IPS-18c (cell line): ENCODE data around the gene SNRK.
A peak's percentile ranks its signal among the peaks of the same experiment; 100 is the strongest.

Source experiments
- H3K4me3 ChIP-seq: 2 replicates; pipeline ENCODE4 v1.7.0; 2013; ENCODE audit warnings: low read depth, mild to moderate bottlenecking, low read length, moderate library complexity; ENCODE audit not compliant: insufficient read depth
- H3K9me3 ChIP-seq: one replicate; pipeline ENCODE4 v1.6.1; 2013; ENCODE audit warnings: mild to moderate bottlenecking, low read length, moderate library complexity; ENCODE audit not compliant: control insufficient read depth, insufficient read depth

SNRK gene

DNA sequence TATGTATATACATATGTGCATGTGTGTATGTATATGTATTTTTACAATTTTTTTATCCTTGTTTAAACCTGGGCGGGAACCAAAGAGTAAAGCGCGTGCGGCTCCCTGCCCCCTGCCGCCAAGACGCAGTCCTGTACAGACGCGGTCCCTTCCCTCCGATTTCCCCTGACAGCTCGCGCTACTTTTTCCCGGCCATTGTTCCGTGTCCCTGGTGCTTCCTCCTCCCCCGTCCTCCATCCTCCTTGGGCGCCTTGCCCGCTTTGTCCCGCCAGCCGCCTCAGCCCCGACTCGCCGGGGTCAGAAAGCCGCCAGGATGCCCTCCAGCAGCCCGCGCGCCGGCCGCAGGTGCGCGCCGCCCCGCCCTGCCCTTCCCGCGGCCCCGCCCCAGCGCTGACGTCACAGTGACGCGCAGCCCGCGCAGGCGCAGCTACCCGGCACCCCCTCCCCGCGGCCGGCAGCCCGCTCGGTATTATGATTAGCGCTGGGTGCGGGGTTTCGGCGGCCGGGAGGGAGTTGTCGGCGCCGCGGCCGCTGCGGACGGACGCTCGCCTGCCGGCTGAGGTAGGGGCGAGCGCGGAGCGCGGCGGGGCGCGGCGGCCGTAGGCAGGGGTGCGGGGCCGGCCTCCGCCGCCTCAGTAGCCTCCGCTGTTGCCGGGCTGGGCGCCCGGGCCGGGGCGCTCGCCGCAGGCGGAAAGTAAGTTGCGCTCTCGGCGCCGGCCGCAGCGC is at the start of gene SNRK:
TSS of gene SNRK (plus strand) at position 426 of the 726 bp plus-strand sequence. CDS start 16,664 bp downstream, outside the sequence.
- Histone ChIP-seq H3K9me3 (no peaks in the 10 kb centered on the region), H3K4me3 (peak within 1 kb of the TSS; percentile 75)

DNA sequence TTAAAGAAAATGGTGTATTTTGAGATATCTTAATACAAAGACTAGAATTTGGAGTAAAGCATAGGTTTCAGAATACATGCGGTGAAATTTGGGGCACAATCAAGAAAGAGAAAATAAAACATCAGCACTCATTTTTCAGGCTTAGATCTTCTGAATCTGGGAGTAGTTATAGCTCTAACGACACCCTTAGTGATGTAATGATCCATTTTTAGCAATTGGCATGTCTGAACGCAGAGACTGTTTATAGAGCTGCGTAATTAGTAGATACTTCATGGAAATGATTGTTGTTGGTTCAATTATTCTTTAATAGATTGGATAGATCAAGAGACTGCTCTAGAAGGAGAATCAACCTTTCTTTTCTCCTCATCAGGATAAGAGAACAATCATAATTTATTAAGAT is 47.5 kb upstream of the SNRK start:
- Histone ChIP-seq H3K4me3 (no peak overlapping the region), H3K9me3 (no peaks in the 10 kb centered on the region)

DNA sequence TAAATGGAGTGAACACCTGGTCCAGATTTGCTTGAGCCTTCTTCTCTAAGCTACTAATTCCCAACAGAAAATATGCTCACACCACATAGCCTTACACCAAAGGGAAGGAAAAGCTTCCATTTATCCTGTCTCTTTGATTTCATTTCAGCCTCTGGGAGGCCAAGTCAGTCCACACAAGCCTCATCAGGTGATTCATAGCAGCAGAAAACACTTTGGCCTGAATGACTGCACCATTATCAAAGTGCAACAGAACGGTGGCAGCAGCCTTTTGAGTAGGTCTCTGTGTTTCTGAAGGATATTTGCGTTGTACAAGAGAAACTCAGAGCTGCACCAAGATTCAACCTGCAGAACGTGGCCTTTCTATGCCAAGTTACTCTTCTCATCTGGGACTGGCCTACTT is 46.6 kb upstream of the SNRK start:
- H3K4me3 ChIP-seq, result no peak overlapping the region
- no peaks in the 10 kb centered on the region for H3K9me3 ChIP-seq

DNA sequence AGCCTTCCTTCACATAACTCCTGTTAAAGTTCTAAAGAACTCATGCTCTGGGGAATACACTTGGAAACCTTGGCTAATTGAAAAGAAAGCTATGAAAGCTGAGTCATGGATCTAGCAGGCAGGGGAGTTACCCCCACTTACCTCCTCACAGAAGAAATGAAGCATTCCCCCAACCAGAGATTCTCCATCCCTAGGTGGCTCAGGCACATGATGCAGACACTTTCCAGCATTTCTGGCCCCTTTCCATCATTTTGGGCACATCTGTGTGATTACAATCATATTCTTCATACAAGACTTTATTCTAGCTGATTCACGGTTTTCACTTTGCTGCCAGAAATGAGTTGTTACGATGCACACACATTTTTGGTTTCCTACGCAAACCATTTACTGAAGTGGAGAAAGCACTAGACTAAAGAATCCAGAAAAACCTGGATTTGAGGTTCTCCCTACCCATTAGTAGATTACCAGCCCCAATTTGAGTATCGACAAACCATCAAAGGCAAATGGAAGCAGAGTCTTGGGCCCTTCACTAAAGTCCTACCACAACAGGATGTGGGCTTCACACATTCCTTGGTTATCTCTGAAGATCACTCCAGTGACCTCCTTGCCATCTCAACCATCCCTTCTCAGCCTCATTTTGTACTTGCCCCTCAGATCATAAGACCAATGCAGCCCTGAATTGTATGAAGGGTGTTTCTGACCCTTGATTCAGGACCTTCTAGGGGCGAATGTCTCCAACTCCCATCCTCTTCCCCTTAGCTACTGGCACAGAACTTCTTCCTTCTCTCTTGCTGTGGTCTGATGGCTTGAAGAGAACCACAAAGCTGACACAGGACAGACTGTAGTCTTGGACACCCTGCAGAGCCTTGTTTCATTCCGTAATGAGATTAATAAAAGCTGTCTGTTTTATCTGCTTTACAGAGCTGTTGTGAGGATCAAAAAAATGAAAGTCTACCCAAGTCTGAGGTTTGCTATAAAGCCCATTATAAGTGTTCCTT is 42.5 kb upstream of the SNRK start:
- H3K9me3 ChIP-seq, result no peaks in the 10 kb centered on the region
- H3K4me3 ChIP-seq, result no peak overlapping the region

DNA sequence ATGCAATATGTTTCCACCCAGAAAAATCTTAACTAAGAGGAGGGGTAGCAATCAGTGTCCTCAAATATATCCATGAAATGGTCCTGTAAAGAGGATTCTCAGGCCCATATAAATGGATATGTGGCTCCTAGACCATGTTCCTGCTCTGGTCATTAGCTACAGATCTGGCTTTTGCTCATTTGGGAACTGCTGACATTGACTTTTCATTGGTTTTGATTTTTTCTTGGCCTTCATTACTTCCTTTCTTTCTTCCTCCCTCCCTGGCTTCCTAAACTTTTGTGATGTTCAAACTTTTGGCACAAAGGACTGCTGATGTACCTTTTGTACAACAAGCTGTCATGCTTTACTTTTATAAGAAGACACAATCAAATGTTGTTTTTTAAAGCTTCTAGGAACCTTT is 41.6 kb upstream of the SNRK start:
- Histone ChIP-seq H3K9me3 (no peaks in the 10 kb centered on the region), H3K4me3 (no peak overlapping the region)

DNA sequence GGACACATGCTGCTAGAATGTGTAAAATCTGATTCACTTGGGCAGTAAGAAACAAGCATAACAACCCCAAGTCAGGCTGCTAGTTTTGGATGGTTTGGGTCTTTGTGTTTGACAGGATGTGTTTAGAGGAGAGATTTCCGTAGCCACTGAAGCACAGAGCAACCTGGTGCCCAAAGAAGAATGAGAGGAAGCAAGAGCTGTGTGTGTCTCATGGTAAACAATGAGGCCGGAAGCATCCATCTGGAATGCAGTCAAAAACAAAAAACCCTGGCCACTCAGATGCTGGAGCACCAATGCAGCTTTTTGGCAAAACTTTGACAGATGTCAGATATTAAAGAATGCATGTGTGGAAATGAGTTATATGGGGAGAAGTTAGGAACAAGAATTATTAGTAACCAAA is 39.4 kb upstream of the SNRK start:
- no peaks in the 10 kb centered on the region for H3K9me3 ChIP-seq
- no peak overlapping the region for H3K4me3 ChIP-seq

DNA sequence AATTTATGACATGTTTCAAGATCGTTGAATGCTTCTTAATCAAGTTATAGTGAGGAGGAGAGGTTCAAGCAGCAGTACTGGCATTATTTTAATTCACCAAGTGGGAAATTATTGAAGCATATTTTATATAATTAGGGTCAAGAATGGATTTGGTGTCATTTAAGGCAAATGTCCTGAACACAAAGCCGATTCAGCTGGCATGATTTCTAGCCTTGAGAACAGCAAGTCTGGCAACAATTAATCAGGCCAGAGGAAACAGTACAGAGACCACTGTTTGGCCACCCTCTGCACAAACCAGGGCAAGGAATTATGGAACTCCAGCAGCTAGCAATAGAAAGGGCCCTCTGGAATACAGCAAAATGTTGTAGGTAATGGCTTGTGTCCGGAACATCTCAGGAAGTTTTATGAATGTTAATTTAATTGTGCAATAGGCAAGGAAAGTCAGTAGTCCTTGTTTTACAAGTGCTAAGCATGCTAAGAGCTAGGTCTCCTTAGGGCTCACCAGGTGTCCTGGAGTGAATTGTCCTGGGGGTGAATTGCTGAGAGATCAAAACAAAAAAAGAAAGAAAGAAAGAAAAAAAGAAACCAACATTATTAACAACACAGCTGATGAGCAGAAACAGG is 38.7 kb upstream of the SNRK start:
- H3K4me3 ChIP-seq, result no peak overlapping the region
- H3K9me3 ChIP-seq, result no peaks in the 10 kb centered on the region

DNA sequence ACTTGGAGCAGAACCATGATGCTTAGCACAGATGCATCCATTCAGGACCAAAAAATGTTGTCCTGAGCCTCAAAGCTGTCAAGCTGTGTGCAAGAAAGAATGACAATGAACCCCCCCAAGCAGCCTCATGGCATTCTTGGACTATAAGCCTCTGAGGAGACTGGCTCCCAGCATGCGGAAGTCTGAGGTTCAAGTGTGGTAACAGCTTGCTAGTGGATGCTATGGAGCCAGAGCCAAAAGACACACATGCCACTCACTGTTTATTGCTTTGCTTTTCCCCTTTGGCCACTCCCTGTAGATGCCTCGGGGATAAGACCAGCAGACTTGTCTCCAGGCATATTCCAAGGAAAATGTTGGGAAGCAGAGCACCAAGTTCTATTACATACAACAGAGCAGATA is 38.2 kb upstream of the SNRK start:
- Histone ChIP-seq H3K4me3 (no peak overlapping the region), H3K9me3 (no peaks in the 10 kb centered on the region)

- no peak overlapping the region for H3K4me3 ChIP-seq
- no peaks in the 10 kb centered on the region for H3K9me3 ChIP-seq
Observed at GRCh38 chr3:43248973-43249372, 37.4 kb upstream of the SNRK start.

DNA sequence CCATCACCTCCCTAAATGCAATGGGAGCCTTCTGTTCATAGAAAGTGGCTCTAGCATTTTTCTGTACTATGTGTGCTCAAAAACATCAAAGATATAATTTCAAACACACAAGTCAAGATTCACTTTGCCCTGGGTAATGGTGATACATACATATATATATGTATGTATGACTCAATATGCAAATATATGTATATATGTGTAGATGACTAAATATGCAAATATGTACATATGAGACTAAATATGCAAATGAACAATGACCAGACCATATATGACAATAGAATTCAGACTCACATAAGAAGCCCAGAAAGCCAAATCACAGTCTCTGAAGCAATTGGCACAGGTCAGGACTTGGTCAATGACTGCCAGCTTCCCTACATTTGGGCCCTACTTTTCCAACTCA is 36.9 kb upstream of the SNRK start:
- Histone ChIP-seq H3K9me3 (no peaks in the 10 kb centered on the region), H3K4me3 (no peak overlapping the region)

DNA sequence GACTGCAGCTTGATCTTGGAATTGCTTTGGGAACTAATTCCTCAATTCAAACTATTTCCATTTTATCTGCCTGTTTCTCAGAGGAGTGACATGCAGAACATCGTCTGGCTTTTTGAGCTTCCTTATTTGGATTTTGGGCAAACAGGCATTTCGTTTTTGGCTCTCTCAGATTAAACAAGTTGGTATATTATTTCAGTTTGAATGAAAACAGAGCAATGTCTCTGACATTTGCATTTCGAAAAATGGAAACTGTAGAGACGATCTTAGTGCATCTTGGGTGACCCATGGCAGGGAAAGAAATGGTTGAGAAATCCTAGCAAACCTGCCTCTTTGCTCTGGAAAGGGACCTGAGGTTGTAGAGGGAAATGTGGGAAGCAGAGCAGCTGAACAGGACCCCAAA is 33.0 kb upstream of the SNRK start:
- no peaks in the 10 kb centered on the region for H3K9me3 ChIP-seq
- H3K4me3 ChIP-seq, result no peak overlapping the region

- no peaks in the 10 kb centered on the region for H3K9me3 ChIP-seq
- no peak overlapping the region for H3K4me3 ChIP-seq
Observed at GRCh38 chr3:43254125-43254524, 32.2 kb upstream of the SNRK start.

GRCh38 chr3:43255662-43256061 is 30.7 kb upstream of the SNRK start:
- H3K4me3 ChIP-seq, result no peak overlapping the region
- no peaks in the 10 kb centered on the region for H3K9me3 ChIP-seq

DNA sequence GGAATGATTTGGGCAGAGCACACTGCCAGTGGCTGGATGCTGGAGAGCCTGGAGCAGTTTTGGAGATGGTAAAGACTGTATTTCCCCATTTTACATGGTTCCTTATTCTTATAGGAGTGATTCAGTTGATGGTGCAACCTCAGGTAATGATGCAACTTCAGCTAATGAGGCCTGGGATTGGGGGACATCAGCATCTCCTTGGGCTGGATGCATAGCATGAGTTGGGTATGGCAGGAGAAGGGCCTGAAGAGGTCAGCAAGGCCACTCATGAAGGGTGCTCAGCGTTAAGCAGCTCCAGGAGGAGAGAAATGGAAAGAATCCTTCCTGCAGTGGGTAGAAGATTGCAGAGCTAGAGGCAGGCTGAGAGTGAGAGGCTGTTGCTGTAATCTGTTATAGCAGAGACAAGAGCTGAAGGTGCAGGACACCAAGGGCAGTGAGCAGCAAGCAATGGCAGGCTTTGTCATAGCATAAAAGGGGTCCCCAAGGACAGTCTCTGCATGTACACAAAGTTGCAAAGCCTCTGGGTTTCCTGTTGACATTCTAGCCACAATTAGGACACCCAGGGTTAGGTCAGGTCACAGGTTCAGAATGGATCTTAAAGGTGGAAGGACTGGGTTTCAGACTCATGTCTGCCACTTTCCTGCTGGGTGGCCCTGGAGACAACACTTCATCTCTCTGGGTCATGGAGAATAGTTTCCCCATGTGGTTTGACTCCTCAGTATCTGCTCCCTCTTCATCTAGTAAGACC is 29.5 kb upstream of the SNRK start:
- H3K4me3 ChIP-seq, result no peak overlapping the region

GRCh38 chr3:43257850-43258249 is 28.5 kb upstream of the SNRK start:
- no peak overlapping the region for H3K4me3 ChIP-seq
- H3K9me3 ChIP-seq, result no peaks in the 10 kb centered on the region

More for the DNA sequence above, 29.5 kb upstream of the SNRK start:
- no peaks in the 10 kb centered on the region for H3K9me3 ChIP-seq

GRCh38 chr3:43259626-43260025 is 26.7 kb upstream of the SNRK start:
- no peaks in the 10 kb centered on the region for H3K9me3 ChIP-seq
- no peak overlapping the region for H3K4me3 ChIP-seq

DNA sequence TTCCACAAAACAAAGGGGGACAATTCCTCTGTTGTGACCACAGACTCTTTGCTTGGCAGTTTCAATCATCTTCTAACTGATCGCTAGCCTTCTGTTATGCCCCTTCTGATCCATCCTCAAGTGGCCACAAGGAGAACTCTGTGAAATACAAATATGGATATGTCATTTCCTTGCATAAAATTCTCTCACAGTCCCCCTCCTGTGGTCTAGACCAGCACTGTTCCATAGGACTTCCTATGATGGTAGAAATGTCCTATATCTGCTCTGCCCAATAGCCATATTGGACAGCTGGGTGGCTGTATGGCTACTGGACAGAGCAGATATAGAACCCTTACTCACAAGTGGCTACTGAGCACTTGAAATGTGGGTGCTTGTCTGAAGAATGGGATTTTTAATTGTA is 25.9 kb upstream of the SNRK start:
- Histone ChIP-seq H3K4me3 (no peak overlapping the region), H3K9me3 (no peaks in the 10 kb centered on the region)
